Endodermal cell (in vitro differentiated cells): ENCODE data around the gene RYR3. TPM values are rescaled to one million over a fixed set of nuclear protein-coding genes. Genes with fewer than 3 reads are reported as not detected.
A peak's percentile ranks its signal among the peaks of the same experiment; 100 is the strongest.

Source experiments
- DNase-seq: peaks from one replicate; pipeline ENCODE4 v3.0.0-alpha.2; 2017
- H3K27ac ChIP-seq: 2 replicates; pipeline ENCODE4 v1.5.1; 2013; ENCODE audit warnings: mild to moderate bottlenecking, low read depth, low read length, moderate library complexity
- H3K27me3 ChIP-seq: 2 replicates; pipeline ENCODE4 v1.6.1; 2013; ENCODE audit warnings: mild to moderate bottlenecking, low read length, moderate library complexity; ENCODE audit not compliant: insufficient read depth, control insufficient read depth, poor library complexity, severe bottlenecking
- H3K36me3 ChIP-seq: 2 replicates; pipeline ENCODE4 v1.7.0; 2013; ENCODE audit warnings: mild to moderate bottlenecking, low read length, moderate library complexity; ENCODE audit not compliant: control insufficient read depth, insufficient read depth
- H3K4me1 ChIP-seq: one replicate; pipeline ENCODE4 v1.7.0; 2013; ENCODE audit warnings: low read length; ENCODE audit not compliant: control insufficient read depth, insufficient read depth
- H3K4me3 ChIP-seq: 2 replicates; pipeline ENCODE4 v1.5.1; 2013; ENCODE audit warnings: mild to moderate bottlenecking, low read length, moderate library complexity
- H3K9ac ChIP-seq: 2 replicates; pipeline ENCODE4 v1.6.1; 2013; ENCODE audit warnings: mild to moderate bottlenecking, low read length, moderate library complexity; ENCODE audit not compliant: poor library complexity, severe bottlenecking; ENCODE audit errors: extremely low read depth
- H3K9me3 ChIP-seq: 2 replicates; pipeline ENCODE4 v1.6.1; 2013; ENCODE audit warnings: mild to moderate bottlenecking, low read length, moderate library complexity; ENCODE audit not compliant: control insufficient read depth
- H3K27ac Mint-ChIP-seq: 2 replicates; pipeline ENCODE4 v1.8.0; 2020; ENCODE audit warnings: mixed read lengths
- H3K27me3 Mint-ChIP-seq: 2 replicates; pipeline ENCODE4 v1.8.0; 2021; ENCODE audit warnings: mild to moderate bottlenecking, mixed read lengths; ENCODE audit not compliant: insufficient read depth
- H3K36me3 Mint-ChIP-seq: 2 replicates; pipeline ENCODE4 v1.8.0; 2020; ENCODE audit warnings: low read depth, mixed read lengths
- H3K4me1 Mint-ChIP-seq: 2 replicates; pipeline ENCODE4 v1.8.0; 2020; ENCODE audit warnings: mixed read lengths
- H3K4me3 Mint-ChIP-seq: 2 replicates; pipeline ENCODE4 v1.8.0; 2020; ENCODE audit warnings: mild to moderate bottlenecking, moderate library complexity, mixed read lengths
- H3K9me3 Mint-ChIP-seq: 2 replicates; pipeline ENCODE4 v1.8.0; 2020; ENCODE audit warnings: mild to moderate bottlenecking, mixed read lengths
- CTCF ChIP-seq: fragments of 200-600 bp; sonication (generic); conservative IDR thresholded peaks from 2 replicates; pipeline ENCODE4 v1.5.0; 2021; ENCODE audit warnings: antibody characterized with exemption, mild to moderate bottlenecking
- WGBS, 2 experiments: methylation state at CpG; one replicate each; pipeline versions ENCODE4 v1.1.5 to v1.1.7; 2013; ENCODE audit warnings: missing lambda C conversion rate in 2 of 2, mixed read lengths in 1 of 2; ENCODE audit not compliant: insufficient coverage in 1 of 2, insufficient read length in 1 of 2; 5-methylcytosine and 5-hydroxymethylcytosine counted together
- total RNA-seq, 2 donors: library from RNA; stranded (reverse); fragmentation: NEBNext Ultra II Directional in 1 of 2; extraction: Animal tissue kit (Norgen Biotek cat#: 25700) in 1 of 2; gene quantifications; 2 replicates in 1 of 2; 3 replicates in 1 of 2; pipeline ENCODE4 v1.2.1, GENCODE V29; 2021

Gene RYR3
- total RNA-seq, 2 donors from 2014 or later = 0.71 to 1.4 TPM

- DNase-seq = peak; percentile 55
- TF ChIP-seq CTCF = no peak
- H3K27me3 Mint-ChIP-seq = peaks cover 1% of the 10 kb centered on the region
- H3K9ac ChIP-seq = no peak overlapping the region
- H3K4me3 Mint-ChIP-seq = no peak overlapping the region
- no peaks in the 10 kb centered on the region for H3K9me3 Mint-ChIP-seq
- peaks cover 4% of the 10 kb centered on the region for H3K4me1 Mint-ChIP-seq
- no peak overlapping the region for H3K4me3 ChIP-seq
- WGBS, 2 experiments = 47 to 88% methylated on average over 4 of the region's 4 CpGs
- H3K36me3 ChIP-seq = no peaks in the 10 kb centered on the region
- H3K27ac Mint-ChIP-seq = no peak overlapping the region
- no peaks in the 10 kb centered on the region for H3K27me3 ChIP-seq
- no peaks in the 10 kb centered on the region for H3K9me3 ChIP-seq
- H3K36me3 Mint-ChIP-seq = no peaks in the 10 kb centered on the region
- no peak overlapping the region for H3K27ac ChIP-seq
- H3K4me1 ChIP-seq = no peaks in the 10 kb centered on the region
Measured at GRCh38 chr15:33341953-33342352, 31.2 kb downstream of the RYR3 start.

GRCh38 chr15:33343275-33343674 is 32.5 kb downstream of the RYR3 start:
- Histone ChIP-seq H3K9me3 (no peaks in the 10 kb centered on the region), H3K9ac (no peak overlapping the region), H3K27ac (no peak overlapping the region), H3K36me3 (no peaks in the 10 kb centered on the region), H3K4me3 (no peak overlapping the region), H3K27me3 (no peaks in the 10 kb centered on the region), H3K4me1 (no peaks in the 10 kb centered on the region)
- DNase-seq = no peak
- Mint-ChIP-seq H3K9me3 (no peaks in the 10 kb centered on the region), H3K36me3 (no peaks in the 10 kb centered on the region), H3K27me3 (peaks cover 1% of the 10 kb centered on the region), H3K4me3 (no peak overlapping the region), H3K4me1 (peaks cover 4% of the 10 kb centered on the region), H3K27ac (no peak overlapping the region)
- 93 to 100% methylated on average over 3 to 5 of the region's 5 CpGs for WGBS, 2 experiments
- TF ChIP-seq CTCF = no peak

- H3K4me3 Mint-ChIP-seq = no peak overlapping the region
- no peak for TF ChIP-seq CTCF
- no CpG with 5 or more reads among the region's 2 CpGs for WGBS, 2 experiments
- no peak overlapping the region for H3K4me3 ChIP-seq
- no peaks in the 10 kb centered on the region for H3K9me3 Mint-ChIP-seq
- H3K27me3 ChIP-seq = no peaks in the 10 kb centered on the region
- no peak for DNase-seq
- H3K4me1 ChIP-seq = no peaks in the 10 kb centered on the region
- no peaks in the 10 kb centered on the region for H3K36me3 ChIP-seq
- H3K9ac ChIP-seq = no peak overlapping the region
- peaks cover 1% of the 10 kb centered on the region for H3K27me3 Mint-ChIP-seq
- H3K9me3 ChIP-seq = no peaks in the 10 kb centered on the region
- no peaks in the 10 kb centered on the region for H3K36me3 Mint-ChIP-seq
- H3K27ac Mint-ChIP-seq = no peak overlapping the region
- H3K4me1 Mint-ChIP-seq = peaks cover 4% of the 10 kb centered on the region
- H3K27ac ChIP-seq = no peak overlapping the region
Measured at GRCh38 chr15:33344111-33344510, 33.3 kb downstream of the RYR3 start.
